Sigmoid colon (tissue), 7 donors: ENCODE measurements around the gene MEIS1. TPM values are rescaled to one million over a fixed set of nuclear protein-coding genes. Genes with fewer than 3 reads are reported as not detected.

ENCODE experiments used
- DNase-seq: peaks from one replicate; pipeline ENCODE4 v3.0.0-alpha.2; 2019
- H3K27ac ChIP-seq, 4 donors: fragments of 200-600 bp; sonication (generic); one replicate each; pipeline ENCODE4 v1.5.1; 2016 to 2019; ENCODE audit warnings: mild to moderate bottlenecking in 1 of 4
- H3K27me3 ChIP-seq, 3 donors: fragments of 200-600 bp; sonication (generic); one replicate each; pipeline ENCODE4 v1.5.1; 2019; ENCODE audit warnings: mild to moderate bottlenecking in 1 of 3
- H3K36me3 ChIP-seq, 4 donors: fragments of 200-600 bp; sonication (generic); one replicate each; pipeline ENCODE4 v1.5.1; 2016 to 2019
- H3K4me1 ChIP-seq, 4 donors: fragments of 200-600 bp; sonication (generic); one replicate each; pipeline ENCODE4 v1.5.1; 2017 to 2019
- H3K4me3 ChIP-seq, 4 donors: fragments of 200-600 bp; sonication (generic); one replicate each; pipeline ENCODE4 v1.5.1; 2017 to 2019; ENCODE audit warnings: mild to moderate bottlenecking in 2 of 4, moderate library complexity in 1 of 4
- H3K9me3 ChIP-seq, 4 donors: fragments of 200-600 bp in 3 of 4; sonication (generic) in 3 of 4; one replicate each; pipeline versions ENCODE4 v1.5.1 to v1.6.1; 2013 to 2019
- EP300 ChIP-seq, 4 donors: sonication (generic); formaldehyde crosslinking; IDR thresholded peaks; one replicate each; pipeline ENCODE4 v1.6.1; 2017; ENCODE audit warnings: antibody characterized with exemption in 4 of 4
- POLR2A ChIP-seq, 2 donors: fragments of 450-650 bp; IDR thresholded peaks; one replicate each; pipeline ENCODE4 v1.6.1; 2016; ENCODE audit warnings: antibody characterized with exemption in 2 of 2, mild to moderate bottlenecking in 2 of 2, moderate library complexity in 2 of 2
- POLR2AphosphoS5 ChIP-seq, 4 donors: sonication (generic); formaldehyde crosslinking; IDR thresholded peaks; one replicate each; pipeline ENCODE4 v1.6.1; 2017; ENCODE audit warnings: antibody characterized with exemption in 4 of 4
- WGBS, 2 donors: extraction: QIAGEN DNeasy Blood & Tissue Kit; methylation state at CpG; one replicate each; pipeline ENCODE4 v1.1.7; 2013; 5-methylcytosine and 5-hydroxymethylcytosine counted together
- intact Hi-C: fragments of 100-400 bp; cut with DNase I; formaldehyde crosslinking; loops from one replicate; pipeline ENCODE4 v1.15.1; 2023
- polyA plus RNA-seq, 3 donors: library from polyadenylated mRNA; stranded (reverse); fragments of 200-250 nt; gene quantifications; one replicate each; pipeline ENCODE4 v1.2.3, GENCODE V29; 2013
- total RNA-seq, 4 donors: library from RNA; depleted of rRNA; stranded (reverse); fragments of >200 nt; gene quantifications; one replicate each; pipeline ENCODE4 v1.1.0, GENCODE V29; 2016
- TF ChIP-seq, protein P1 (sequence below), 4 experiments: fragments of 450-650 bp in 3 of 4; fragments of 200-600 bp in 1 of 4; IDR thresholded peaks; one replicate each; pipeline ENCODE4 v1.5.1; 2016 to 2019; ENCODE audit warnings: antibody characterized with exemption in 4 of 4, mild to moderate bottlenecking in 3 of 4, moderate library complexity in 2 of 4
- donor health status: healthy with polysubstance abuse.
- donor health status: Bipolar disorder and iron deficiency.
- donor health status: healthy.

Gene MEIS1
- total and polyA plus RNA-seq, 7 donors = 2.8 to 144 (median 108) TPM

GRCh38 chr2:66452917-66453316 lies 18.0 kb downstream of the MEIS1 start:
- DNase-seq = no peak
- WGBS, 2 donors = 78 to 85% methylated on average over 2 of the region's 2 CpGs
- no peak for TF ChIP-seq POLR2A (IDR thresholded peaks at IDR 0.05)
- TF ChIP-seq POLR2AphosphoS5 (IDR thresholded peaks at IDR 0.05) = no peak
- TF ChIP-seq EP300 (IDR thresholded peaks at IDR 0.05) = no peak
- TF ChIP-seq, protein P1, sequence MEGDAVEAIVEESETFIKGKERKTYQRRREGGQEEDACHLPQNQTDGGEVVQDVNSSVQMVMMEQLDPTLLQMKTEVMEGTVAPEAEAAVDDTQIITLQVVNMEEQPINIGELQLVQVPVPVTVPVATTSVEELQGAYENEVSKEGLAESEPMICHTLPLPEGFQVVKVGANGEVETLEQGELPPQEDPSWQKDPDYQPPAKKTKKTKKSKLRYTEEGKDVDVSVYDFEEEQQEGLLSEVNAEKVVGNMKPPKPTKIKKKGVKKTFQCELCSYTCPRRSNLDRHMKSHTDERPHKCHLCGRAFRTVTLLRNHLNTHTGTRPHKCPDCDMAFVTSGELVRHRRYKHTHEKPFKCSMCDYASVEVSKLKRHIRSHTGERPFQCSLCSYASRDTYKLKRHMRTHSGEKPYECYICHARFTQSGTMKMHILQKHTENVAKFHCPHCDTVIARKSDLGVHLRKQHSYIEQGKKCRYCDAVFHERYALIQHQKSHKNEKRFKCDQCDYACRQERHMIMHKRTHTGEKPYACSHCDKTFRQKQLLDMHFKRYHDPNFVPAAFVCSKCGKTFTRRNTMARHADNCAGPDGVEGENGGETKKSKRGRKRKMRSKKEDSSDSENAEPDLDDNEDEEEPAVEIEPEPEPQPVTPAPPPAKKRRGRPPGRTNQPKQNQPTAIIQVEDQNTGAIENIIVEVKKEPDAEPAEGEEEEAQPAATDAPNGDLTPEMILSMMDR (IDR thresholded peaks at IDR 0.05) = no peak
- Histone ChIP-seq H3K4me3 (no peak overlapping the region), H3K27ac (peak overlapping the region in 3 of 4 donors; percentile 97 to 99 (median 98)), H3K9me3 (no peaks in the 10 kb centered on the region), H3K36me3 (peaks cover 0 to 23% (median 6%) of the 10 kb centered on the region in 4 donors), H3K4me1 (peaks cover 0 to 100% (median 83%) of the 10 kb centered on the region in 4 donors), H3K27me3 (no peaks in the 10 kb centered on the region)
- intact Hi-C loops = no loop called here

GRCh38 chr2:66455490-66455889 lies 20.6 kb downstream of the MEIS1 start:
- 72 to 83% methylated on average over 2 of the region's 2 CpGs for WGBS, 2 donors
- H3K27me3 ChIP-seq = no peaks in the 10 kb centered on the region
- no peaks in the 10 kb centered on the region for H3K9me3 ChIP-seq
- peaks cover 0 to 100% (median 87%) of the 10 kb centered on the region in 4 donors for H3K4me1 ChIP-seq
- no peak overlapping the region for H3K4me3 ChIP-seq
- H3K36me3 ChIP-seq = peaks cover 0 to 43% (median 6%) of the 10 kb centered on the region in 4 donors
- TF ChIP-seq EP300 (IDR thresholded peaks at IDR 0.05) (no peak), POLR2A (IDR thresholded peaks at IDR 0.05) (no peak), POLR2AphosphoS5 (IDR thresholded peaks at IDR 0.05) (no peak)
- TF ChIP-seq, protein P1 (IDR thresholded peaks at IDR 0.05) = no peak
- DNase-seq = no peak
- intact Hi-C loops = no loop called here
- H3K27ac ChIP-seq = peak overlapping the region; percentile 7 to 99 (median 98)

DNA sequence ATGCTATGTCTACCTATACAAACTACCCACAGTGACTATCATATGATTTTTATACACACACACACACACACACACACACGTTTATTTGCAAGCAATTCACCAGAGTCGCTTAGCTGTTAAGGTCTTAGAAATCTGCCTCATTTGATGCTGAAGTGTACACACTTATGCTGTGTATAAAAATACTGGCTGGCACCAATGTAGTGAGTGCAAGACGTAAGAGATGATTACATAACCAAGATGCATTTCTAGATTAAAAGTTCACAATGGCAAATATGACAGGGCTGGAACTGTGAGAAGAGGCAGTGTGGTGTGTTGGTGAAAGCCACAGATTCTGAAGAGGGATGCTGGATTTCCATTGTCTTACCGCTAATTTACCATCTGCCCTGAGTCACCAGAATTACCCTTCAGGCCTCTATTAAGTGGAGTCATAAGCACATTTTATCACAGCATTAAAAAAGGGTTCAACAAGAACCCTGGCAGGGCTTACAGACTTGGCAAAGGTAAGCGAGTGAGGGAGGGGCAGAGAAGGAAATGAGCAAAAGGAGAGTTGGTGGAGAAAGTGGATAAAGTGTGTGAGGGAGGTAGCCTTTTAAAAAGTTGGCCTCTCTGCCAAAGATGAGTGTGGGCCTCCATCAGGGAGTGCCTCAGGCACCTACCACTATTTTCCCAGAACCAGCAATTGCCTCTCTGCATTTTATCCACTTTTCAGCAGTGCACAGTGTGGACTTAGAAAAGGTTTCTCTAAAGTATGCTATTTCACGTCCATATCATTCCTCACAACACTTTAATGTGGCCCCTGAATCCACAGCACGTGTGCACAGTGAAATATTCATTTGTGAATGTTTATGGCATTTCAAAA lies 21.5 kb downstream of the MEIS1 start:
- H3K27me3 ChIP-seq = no peaks in the 10 kb centered on the region
- WGBS, 2 donors = 35 to 65% methylated on average over 7 of the region's 7 CpGs
- intact Hi-C loops = no loop called here
- no peaks in the 10 kb centered on the region for H3K9me3 ChIP-seq
- peaks cover 0 to 100% (median 91%) of the 10 kb centered on the region in 4 donors for H3K4me1 ChIP-seq
- H3K36me3 ChIP-seq = peaks cover 0 to 43% (median 6%) of the 10 kb centered on the region in 4 donors
- DNase-seq = no peak
- H3K27ac ChIP-seq = peak overlapping the region; percentile 17 to 99 (median 98)
- TF ChIP-seq POLR2AphosphoS5 (IDR thresholded peaks at IDR 0.05) (peak in 3 of 4 donors; percentile 4 to 40 (median 25)), EP300 (IDR thresholded peaks at IDR 0.05) (peak in 1 of 4 donors; percentile 1)
- TF ChIP-seq, protein P1 (IDR thresholded peaks at IDR 0.05) = no peak
- H3K4me3 ChIP-seq = peak overlapping the region in 1 of 4 donors; percentile 12

- WGBS, 2 donors = 74 to 83% methylated on average over 6 of the region's 6 CpGs
- no peak for DNase-seq
- peaks cover 0 to 54% (median 6%) of the 10 kb centered on the region in 4 donors for H3K36me3 ChIP-seq
Observed at GRCh38 chr2:66457545-66457944, 22.6 kb downstream of the MEIS1 start.

DNA sequence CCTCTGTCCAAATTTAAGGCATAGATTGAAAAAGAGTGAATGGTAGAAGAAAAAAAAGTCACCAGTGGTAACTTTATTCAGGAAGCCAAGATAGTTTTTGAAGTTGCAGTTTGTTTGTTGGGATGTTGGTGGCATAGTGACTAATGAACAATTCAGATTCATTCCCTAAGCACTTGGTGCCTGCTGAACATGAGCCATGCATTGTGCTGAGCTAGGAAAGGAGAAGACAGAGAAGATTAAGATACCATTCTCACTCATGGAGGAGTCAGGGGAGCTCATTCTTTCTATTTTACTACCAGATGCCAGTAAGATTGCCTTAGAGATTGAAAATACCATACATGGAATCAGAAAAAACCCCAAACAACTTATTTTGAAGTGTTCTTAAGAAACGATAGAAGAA lies 25.1 kb downstream of the MEIS1 start:
- intact Hi-C loops = loop anchor here (5.0 kb wide), 1 partner anchor 37 kb away; no protein-coding TSS in a partner anchor
- no peak overlapping the region for H3K4me3 ChIP-seq
- H3K27me3 ChIP-seq = no peaks in the 10 kb centered on the region
- H3K9me3 ChIP-seq = no peaks in the 10 kb centered on the region
- peak overlapping the region in 3 of 4 donors; percentile 15 to 99 (median 97) for H3K27ac ChIP-seq
- H3K36me3 ChIP-seq = peaks cover 0 to 66% (median 6%) of the 10 kb centered on the region in 4 donors
- no peak for DNase-seq
- peaks cover 0 to 100% (median 98%) of the 10 kb centered on the region in 4 donors for H3K4me1 ChIP-seq
- whole genome bisulfite sequencing, 2 donors = 82 to 86% methylated on average over 1 of the region's 1 CpG
- TF ChIP-seq POLR2AphosphoS5 (IDR thresholded peaks at IDR 0.05) (no peak), EP300 (IDR thresholded peaks at IDR 0.05) (no peak), POLR2A (IDR thresholded peaks at IDR 0.05) (no peak)
- TF ChIP-seq, protein P1 (IDR thresholded peaks at IDR 0.05) = no peak

More at GRCh38 chr2:66457545-66457944, 22.6 kb downstream of the MEIS1 start:
- Histone ChIP-seq H3K27ac (peak overlapping the region in 3 of 4 donors; percentile 37 to 99 (median 97)), H3K4me1 (peaks cover 0 to 100% (median 92%) of the 10 kb centered on the region in 4 donors), H3K27me3 (no peaks in the 10 kb centered on the region), H3K9me3 (no peaks in the 10 kb centered on the region), H3K4me3 (no peak overlapping the region)
- no peak for TF ChIP-seq POLR2A (IDR thresholded peaks at IDR 0.05)
- peak in 2 of 4 donors; percentile 31 for TF ChIP-seq POLR2AphosphoS5 (IDR thresholded peaks at IDR 0.05)
- intact Hi-C loops = no loop called here
